Activated T-helper 1 cell treated with anti-CD3 and anti-CD28 coated beads, Interleukin-12 subunit alpha, Interleukin-12 subunit beta, Interleukin-2, Interleukin-4 antibody, amounts not matched to agents 30 ng/mL and 10 ng/mL and 1 ng/mL, durations not matched to agents 14 hours and 24 hours and 36 hours (primary cell): Measurements from ENCODE around the gene RPS6KL1. TPM values are rescaled to one million over a fixed set of nuclear protein-coding genes. Genes with fewer than 3 reads are reported as not detected.

ENCODE experiments used
- DNase-seq: peaks from one replicate; pipeline ENCODE4 v3.0.0; 2021; ENCODE audit warnings: low spot score
- H3K27ac Mint-ChIP-seq: one replicate; pipeline ENCODE4 v1.8.0; 2021; ENCODE audit warnings: mild to moderate bottlenecking, mixed read lengths
- H3K27me3 Mint-ChIP-seq: one replicate; pipeline ENCODE4 v1.8.0; 2022; ENCODE audit warnings: mild to moderate bottlenecking, moderate library complexity, mixed read lengths; ENCODE audit not compliant: insufficient read depth
- H3K36me3 Mint-ChIP-seq: one replicate; pipeline ENCODE4 v1.8.0; 2021; ENCODE audit warnings: low read depth, mixed read lengths
- H3K4me1 Mint-ChIP-seq: one replicate; pipeline ENCODE4 v1.8.0; 2021; ENCODE audit warnings: low read depth, mixed read lengths
- H3K4me3 Mint-ChIP-seq: one replicate; pipeline ENCODE4 v1.8.0; 2021; ENCODE audit warnings: mild to moderate bottlenecking, moderate library complexity, mixed read lengths
- H3K9me3 Mint-ChIP-seq: one replicate; pipeline ENCODE4 v1.8.0; 2021; ENCODE audit warnings: mixed read lengths
- intact Hi-C: fragments of 100-400 bp; cut with micrococcal nuclease; formaldehyde crosslinking; loops from one replicate; pipeline ENCODE4 v1.15.1; 2024
- total RNA-seq: library from RNA; stranded (reverse); gene quantifications from 2 replicates; pipeline ENCODE4 v1.2.3, GENCODE V29; 2022

Gene RPS6KL1
- total RNA-seq, 1 donor from 2014 or later = 11.6 TPM

DNA sequence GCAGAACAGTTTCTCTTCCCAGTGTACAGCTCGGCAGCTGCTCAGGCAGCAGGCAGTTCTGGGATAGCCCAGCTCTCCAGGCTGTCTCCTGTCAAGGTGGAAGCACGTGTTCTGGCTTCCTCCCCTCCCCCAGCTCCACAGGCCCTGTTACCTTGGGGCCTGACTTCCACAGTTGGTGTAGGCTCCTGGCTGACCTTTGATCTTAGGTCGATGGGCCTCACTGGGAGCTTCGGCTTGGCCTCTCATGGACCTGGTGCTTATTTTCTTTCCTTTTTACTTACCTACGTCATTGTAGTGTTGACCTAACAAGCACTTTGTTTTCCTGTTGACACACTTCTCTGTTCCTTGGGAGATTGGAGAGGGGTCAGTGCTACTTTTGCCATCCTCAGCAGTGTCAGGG, 24.4 kb downstream of the RPS6KL1 start:
- H3K27ac Mint-ChIP-seq = no peak overlapping the region
- no peaks in the 10 kb centered on the region for H3K4me1 Mint-ChIP-seq
- no peak for DNase-seq
- H3K27me3 Mint-ChIP-seq = no peaks in the 10 kb centered on the region
- no peaks in the 10 kb centered on the region for H3K9me3 Mint-ChIP-seq
- no peak overlapping the region for H3K4me3 Mint-ChIP-seq
- intact Hi-C loops = no loop called here
- H3K36me3 Mint-ChIP-seq = peaks cover 56% of the 10 kb centered on the region

DNA sequence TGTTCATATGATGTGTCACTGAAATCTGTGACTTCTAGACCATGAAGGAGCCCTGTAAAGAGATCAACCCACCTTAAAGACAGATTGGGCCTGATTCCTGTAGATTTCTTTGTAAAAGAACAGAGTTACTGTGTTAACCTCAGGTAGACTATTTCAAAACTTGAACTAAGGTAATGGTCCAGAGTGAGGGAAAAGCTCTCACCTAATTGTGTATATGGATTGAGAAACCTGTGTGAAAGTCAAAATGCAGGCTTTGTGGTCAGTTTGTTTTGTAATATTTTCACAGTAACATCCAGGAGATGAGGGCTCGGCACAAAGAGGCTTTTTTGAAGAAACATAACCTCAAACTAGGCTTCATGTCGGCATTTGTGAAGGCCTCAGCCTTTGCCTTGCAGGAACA, 25.0 kb downstream of the RPS6KL1 start:
- H3K4me3 Mint-ChIP-seq = no peak overlapping the region
- peaks cover 60% of the 10 kb centered on the region for H3K36me3 Mint-ChIP-seq
- DNase-seq = no peak
- no peaks in the 10 kb centered on the region for H3K27me3 Mint-ChIP-seq
- no peaks in the 10 kb centered on the region for H3K4me1 Mint-ChIP-seq
- no peaks in the 10 kb centered on the region for H3K9me3 Mint-ChIP-seq
- intact Hi-C loops = no loop called here
- H3K27ac Mint-ChIP-seq = no peak overlapping the region

- peaks cover 57% of the 10 kb centered on the region for H3K36me3 Mint-ChIP-seq
- H3K4me1 Mint-ChIP-seq = no peaks in the 10 kb centered on the region
- no peak overlapping the region for H3K4me3 Mint-ChIP-seq
- intact Hi-C loops = no loop called here
- no peaks in the 10 kb centered on the region for H3K27me3 Mint-ChIP-seq
- no peaks in the 10 kb centered on the region for H3K9me3 Mint-ChIP-seq
- no peak for DNase-seq
- H3K27ac Mint-ChIP-seq = no peak overlapping the region
Measured at GRCh38 chr14:74897642-74898041, 25.4 kb downstream of the RPS6KL1 start.

DNA sequence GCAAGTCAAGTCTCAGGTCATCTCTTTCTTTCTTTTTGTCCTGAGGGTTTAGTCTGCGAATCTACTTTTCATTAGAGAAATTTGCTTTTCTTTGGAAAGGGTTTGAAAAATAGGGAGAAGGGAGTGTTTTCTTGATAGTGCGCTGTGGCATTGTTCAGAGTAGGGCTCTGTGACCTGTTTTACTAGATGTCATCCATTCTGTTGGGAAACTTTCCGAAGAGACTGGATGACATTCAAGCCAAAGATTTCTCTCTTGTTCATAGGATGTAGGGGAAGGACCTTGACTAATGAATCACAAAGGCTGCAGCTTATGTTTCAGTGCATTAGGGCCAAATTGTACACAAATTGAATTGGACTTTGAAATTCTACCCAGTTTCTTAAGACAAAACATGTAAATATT, 26.7 kb downstream of the RPS6KL1 start:
- no peaks in the 10 kb centered on the region for H3K9me3 Mint-ChIP-seq
- no peaks in the 10 kb centered on the region for H3K27me3 Mint-ChIP-seq
- intact Hi-C loops = no loop called here
- peaks cover 55% of the 10 kb centered on the region for H3K36me3 Mint-ChIP-seq
- no peak overlapping the region for H3K4me3 Mint-ChIP-seq
- no peaks in the 10 kb centered on the region for H3K4me1 Mint-ChIP-seq
- no peak overlapping the region for H3K27ac Mint-ChIP-seq
- no peak for DNase-seq

DNA sequence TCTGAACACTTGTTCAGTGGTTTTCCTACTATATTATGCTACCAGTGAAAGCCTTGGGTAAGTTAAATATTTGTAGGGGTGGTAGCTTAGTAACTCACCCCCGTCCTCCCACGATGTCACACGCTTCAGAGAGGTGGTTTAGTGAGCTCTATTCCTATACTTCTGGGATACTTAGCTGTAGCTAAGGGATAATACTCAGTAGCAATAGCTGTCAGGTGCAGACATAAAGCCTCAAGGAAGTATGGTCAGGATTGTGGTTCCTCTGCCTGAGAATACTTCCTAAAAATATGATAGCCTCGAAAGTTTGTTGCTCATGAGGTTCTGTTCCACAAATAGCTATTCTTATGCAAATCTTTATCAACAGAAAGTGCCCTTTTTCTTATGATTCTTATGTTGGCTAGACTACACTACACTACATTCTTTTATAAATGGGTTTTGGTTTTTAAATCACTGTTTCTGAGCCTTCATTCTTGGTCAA, 29.4 kb downstream of the RPS6KL1 start:
- H3K4me3 Mint-ChIP-seq = no peak overlapping the region
- H3K4me1 Mint-ChIP-seq = no peaks in the 10 kb centered on the region
- no peaks in the 10 kb centered on the region for H3K9me3 Mint-ChIP-seq
- peaks cover 54% of the 10 kb centered on the region for H3K36me3 Mint-ChIP-seq
- intact Hi-C loops = no loop called here
- H3K27me3 Mint-ChIP-seq = no peaks in the 10 kb centered on the region
- H3K27ac Mint-ChIP-seq = no peak overlapping the region
- no peak for DNase-seq

- H3K36me3 Mint-ChIP-seq = peaks cover 47% of the 10 kb centered on the region
- peaks cover 4% of the 10 kb centered on the region for H3K4me1 Mint-ChIP-seq
- no peak overlapping the region for H3K4me3 Mint-ChIP-seq
- no peaks in the 10 kb centered on the region for H3K9me3 Mint-ChIP-seq
- H3K27me3 Mint-ChIP-seq = no peaks in the 10 kb centered on the region
- intact Hi-C loops = no loop called here
- no peak for DNase-seq
- H3K27ac Mint-ChIP-seq = no peak overlapping the region
Measured at GRCh38 chr14:74892745-74893144, 30.3 kb downstream of the RPS6KL1 start.

DNA sequence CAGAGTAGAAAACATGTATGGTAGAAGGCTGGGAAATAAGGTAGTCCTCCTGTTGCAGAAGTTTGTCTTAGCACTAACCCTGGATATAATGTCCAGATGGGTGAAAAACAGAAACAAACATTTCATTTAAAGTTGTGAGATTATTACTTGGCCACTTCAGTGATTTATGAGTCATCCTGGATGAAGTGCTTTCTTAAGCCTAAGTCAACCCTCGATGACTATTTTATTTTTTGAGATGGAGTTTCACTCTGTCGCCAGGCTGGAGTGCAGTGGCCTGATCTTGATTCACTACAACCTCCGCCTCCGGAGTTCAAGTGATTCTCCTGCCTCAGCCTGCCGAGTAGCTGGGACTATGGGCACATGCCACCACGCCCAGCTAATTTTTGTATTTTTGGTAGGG, 31.2 kb downstream of the RPS6KL1 start:
- Mint-ChIP-seq H3K36me3 (peaks cover 46% of the 10 kb centered on the region), H3K4me3 (no peak overlapping the region), H3K27ac (no peak overlapping the region), H3K4me1 (peaks cover 6% of the 10 kb centered on the region), H3K27me3 (no peaks in the 10 kb centered on the region), H3K9me3 (no peaks in the 10 kb centered on the region)
- intact Hi-C loops = no loop called here
- DNase-seq = no peak

DNA sequence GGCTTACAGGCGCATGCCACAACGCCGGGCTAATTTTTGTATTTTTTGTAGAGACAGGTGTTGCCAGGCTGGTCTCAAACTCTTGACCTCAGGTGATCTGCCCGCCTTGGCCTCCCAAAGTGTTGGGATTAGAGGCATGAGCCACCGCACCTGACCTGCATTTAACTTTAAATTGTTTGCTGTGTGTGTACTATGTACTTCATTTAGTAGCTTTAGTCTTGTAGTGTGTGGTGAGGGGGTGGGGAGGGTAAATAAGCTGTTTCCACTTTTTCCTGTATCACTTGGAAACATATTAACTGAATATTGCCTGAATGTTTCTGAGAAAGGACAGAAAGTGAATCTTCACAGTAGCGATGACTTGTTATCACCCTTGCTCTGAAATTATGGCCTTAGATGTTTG, 32.8 kb downstream of the RPS6KL1 start:
- DNase-seq = no peak
- H3K4me3 Mint-ChIP-seq = no peak overlapping the region
- H3K27me3 Mint-ChIP-seq = no peaks in the 10 kb centered on the region
- H3K4me1 Mint-ChIP-seq = peaks cover 19% of the 10 kb centered on the region
- peaks cover 48% of the 10 kb centered on the region for H3K36me3 Mint-ChIP-seq
- no peak overlapping the region for H3K27ac Mint-ChIP-seq
- intact Hi-C loops = no loop called here
- no peaks in the 10 kb centered on the region for H3K9me3 Mint-ChIP-seq

DNA sequence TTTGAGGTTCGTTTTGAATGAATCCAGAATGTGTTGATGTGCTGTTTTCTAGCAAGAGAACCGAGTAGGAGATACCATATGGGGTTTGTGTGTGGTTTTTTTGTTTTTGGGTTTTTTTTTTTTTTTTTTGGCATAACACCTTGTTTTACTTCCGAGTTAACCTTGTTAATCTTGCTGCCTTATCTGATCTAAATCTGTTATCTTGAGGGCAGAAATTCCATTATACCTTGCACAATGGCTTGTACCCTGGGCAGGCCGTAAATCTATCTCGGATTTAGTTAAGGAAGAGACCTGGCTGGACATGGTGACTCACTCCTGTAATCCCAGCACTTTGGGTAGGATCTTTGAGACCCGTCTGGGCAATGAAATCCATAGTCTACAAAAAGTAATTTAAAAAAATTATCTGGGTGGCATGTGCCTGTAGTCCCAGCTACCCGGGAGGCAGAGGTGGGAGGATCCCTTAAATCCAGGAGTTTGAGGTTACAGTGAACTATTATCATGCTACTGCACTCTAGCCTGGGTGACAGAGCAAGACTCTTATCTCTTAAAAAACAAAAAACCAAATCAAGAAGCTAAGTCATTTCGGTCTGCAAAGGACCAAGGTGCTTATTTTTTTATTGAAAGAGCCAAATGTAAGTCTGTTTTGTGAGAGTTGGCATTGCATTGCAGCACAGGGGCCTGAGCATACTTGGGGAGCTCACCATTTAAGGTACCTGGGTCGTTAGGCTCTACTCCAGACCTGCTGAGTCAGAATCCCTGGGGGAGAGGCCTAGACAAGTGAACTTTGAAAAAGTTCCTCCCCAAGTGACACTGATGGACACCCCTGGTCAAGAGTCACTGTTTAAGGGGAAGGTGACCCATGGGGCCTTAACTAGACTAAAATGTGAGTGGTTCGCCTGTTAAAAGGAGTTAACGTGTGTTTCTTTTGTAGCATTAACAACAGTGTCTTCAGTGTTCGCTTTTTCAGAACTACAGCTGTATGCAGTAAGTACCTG, 34.6 kb downstream of the RPS6KL1 start:
- Mint-ChIP-seq H3K27ac (no peak overlapping the region), H3K36me3 (peaks cover 51% of the 10 kb centered on the region), H3K4me3 (no peak overlapping the region), H3K9me3 (no peaks in the 10 kb centered on the region), H3K27me3 (no peaks in the 10 kb centered on the region), H3K4me1 (peaks cover 37% of the 10 kb centered on the region)
- intact Hi-C loops = loop anchor here (10.0 kb wide), 1 partner anchor 176 kb away; the partner anchor contains the start of genes ACYP1 and ZC2HC1C
- no peak for DNase-seq

GRCh38 chr14:74886001-74886400, 37.1 kb downstream of the RPS6KL1 start:
- Mint-ChIP-seq H3K9me3 (no peaks in the 10 kb centered on the region), H3K4me3 (no peak overlapping the region), H3K36me3 (peaks cover 48% of the 10 kb centered on the region), H3K27me3 (no peaks in the 10 kb centered on the region), H3K27ac (no peak overlapping the region), H3K4me1 (peaks cover 54% of the 10 kb centered on the region)
- DNase-seq = no peak
- intact Hi-C loops = loop anchor here (10.0 kb wide), 1 partner anchor 179 kb away; the partner anchor contains the start of genes ACYP1 and ZC2HC1C

DNA sequence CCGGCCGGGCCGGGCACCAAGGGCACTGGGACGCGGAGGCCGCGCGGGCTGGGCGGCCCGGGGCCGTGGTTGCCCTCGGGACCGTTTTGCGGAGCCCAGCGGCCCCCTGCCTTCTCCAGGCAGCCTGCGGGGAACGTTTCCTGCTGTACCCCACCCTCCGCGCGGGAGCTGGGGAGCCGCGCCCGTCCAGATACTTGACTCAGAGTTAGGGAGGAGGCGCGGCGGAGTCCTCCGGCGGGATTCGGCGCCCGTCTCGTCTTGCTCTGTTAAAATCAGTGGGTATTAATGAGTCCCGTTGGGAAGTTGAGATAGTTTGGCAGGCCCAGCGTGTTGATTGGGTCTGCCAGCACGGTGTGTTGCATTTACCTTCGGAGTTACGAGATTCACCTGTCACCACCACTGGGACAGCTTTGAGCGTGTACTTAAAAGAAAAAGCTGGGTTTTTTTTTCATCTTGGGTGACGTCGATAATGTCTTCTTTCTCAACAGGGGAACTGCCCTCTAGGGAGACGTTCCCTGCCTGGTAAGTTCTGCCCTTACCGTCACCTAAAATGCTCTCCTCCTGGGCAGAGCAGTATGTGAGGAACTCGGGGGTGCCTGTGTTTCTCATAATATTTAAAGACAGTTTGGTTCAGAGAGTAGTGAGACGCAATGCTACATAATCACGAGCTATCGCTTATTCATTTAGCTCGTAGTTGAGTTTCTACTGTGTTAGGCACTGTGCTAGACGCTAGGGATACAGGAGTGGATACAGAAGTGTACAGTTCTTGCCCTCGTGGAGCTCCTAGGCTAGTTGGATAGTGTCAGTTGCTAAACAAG, 40.7 kb downstream of the RPS6KL1 start:
- H3K4me1 Mint-ChIP-seq = peaks cover 52% of the 10 kb centered on the region
- H3K9me3 Mint-ChIP-seq = no peaks in the 10 kb centered on the region
- H3K27ac Mint-ChIP-seq = peak overlapping the region; percentile 99
- DNase-seq = peak; percentile 40
- H3K27me3 Mint-ChIP-seq = no peaks in the 10 kb centered on the region
- H3K4me3 Mint-ChIP-seq = peak overlapping the region; percentile 100
- H3K36me3 Mint-ChIP-seq = peaks cover 34% of the 10 kb centered on the region
- intact Hi-C loops = loop anchor here (1.0 to 10.0 kb wide), 5 partner anchors 21 to 580 kb away; partner anchors contain the start of genes ABCD4, ACYP1, AREL1 and FCF1

DNA sequence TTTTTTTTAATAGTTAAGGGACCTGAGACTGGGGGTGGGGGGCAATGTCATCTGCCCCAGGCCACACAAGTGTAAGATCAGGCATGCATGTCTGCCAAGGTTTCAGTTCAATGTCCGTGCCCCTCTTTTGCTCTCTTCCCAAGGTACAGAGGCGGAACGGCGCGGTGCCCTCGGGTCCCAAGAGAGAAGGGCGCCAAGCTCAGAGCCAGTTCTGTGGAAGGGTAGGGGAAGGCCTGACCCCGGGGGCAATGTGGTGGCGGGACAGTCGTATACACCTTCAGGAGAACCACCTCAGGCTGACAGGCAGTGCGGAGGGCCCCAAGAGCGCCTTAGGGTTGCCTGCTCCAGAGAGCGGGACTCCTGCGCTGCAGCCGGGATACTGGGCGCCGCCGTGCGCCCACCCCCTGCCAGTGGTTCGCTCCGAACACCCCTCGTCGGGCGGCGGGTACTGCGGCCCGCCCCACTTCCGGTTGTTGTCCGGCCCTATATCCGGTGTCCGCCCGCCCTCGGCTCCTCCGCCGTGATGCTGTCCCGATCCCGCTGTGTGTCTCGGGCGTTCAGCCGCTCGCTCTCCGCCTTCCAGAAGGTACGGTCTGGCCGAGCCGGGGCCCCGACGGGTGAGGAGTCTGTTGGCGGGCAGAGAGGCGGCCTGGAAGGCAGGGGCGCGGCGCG, 41.5 kb downstream of the RPS6KL1 start, which contains the start of gene DLST:
Gene DLST (plus strand): TSS at position 486 of the 672 bp plus-strand sequence. CDS start 38 bp downstream, at position 524.
- Mint-ChIP-seq H3K36me3 (peaks cover 34% of the 10 kb centered on the region), H3K4me1 (peaks cover 54% of the 10 kb centered on the region), H3K9me3 (no peaks in the 10 kb centered on the region), H3K27ac (peak within 1 kb of the TSS; percentile 99), H3K27me3 (no peaks in the 10 kb centered on the region), H3K4me3 (peak within 1 kb of the TSS; percentile 100)
- intact Hi-C loops = loop anchor here (1.0 to 10.0 kb wide), 11 partner anchors 20 to 579 kb away; partner anchors contain the start of genes ABCD4, ACYP1, AREL1 and EIF2B2
- DNase-seq = peak; percentile 84
